ENCODE data around the gene RASAL3. TPM values are rescaled to one million over a fixed set of nuclear protein-coding genes. Genes with fewer than 3 reads are reported as not detected.

The RASAL3 gene
- total and polyA plus RNA-seq, 11 donors, result 0.42 to 9.1 (median 0.99) TPM

GRCh38 chr19:15466851-15467733, 2.7 kb upstream of the RASAL3 start:
- H3K27ac ChIP-seq, result peak overlapping the region in 1 of 12 donors; percentile 73
- intact Hi-C loops (cut with DNase I), result no loop called here
- H3K36me3 ChIP-seq, result no peaks in the 10 kb centered on the region
- WGBS, 4 donors, result 46 to 73% (median 53%) methylated on average over 8 of the region's 8 CpGs
- peak overlapping the region in 1 of 12 donors; percentile 10 for H3K4me3 ChIP-seq
- peaks cover 0 to 46% (median 2%) of the 10 kb centered on the region in 12 donors for H3K4me1 ChIP-seq
- no peak for DNase-seq
- H3K27me3 ChIP-seq, result peaks cover 4 to 70% (median 29%) of the 10 kb centered on the region in 9 donors
- TF ChIP-seq POLR2A (IDR thresholded peaks at IDR 0.05) (no peak), CTCF (IDR thresholded peaks at IDR 0.05) (no peak)
- peak in 2 of 4 donors; percentile 25 to 73 for ATAC-seq
- H3K9me3 ChIP-seq, result no peaks in the 10 kb centered on the region

- Histone ChIP-seq H3K4me3 (peak overlapping the region in 10 of 12 donors; percentile 24 to 72 (median 40)), H3K27me3 (peaks cover 0 to 39% (median 6%) of the 10 kb centered on the region in 9 donors), H3K4me1 (peaks cover 0 to 36% (median 0%) of the 10 kb centered on the region in 12 donors), H3K27ac (peak overlapping the region in 6 of 12 donors; percentile 39 to 92 (median 55)), H3K9me3 (no peaks in the 10 kb centered on the region), H3K36me3 (no peaks in the 10 kb centered on the region)
- intact Hi-C loops (cut with DNase I), result loop anchor here in 1 of 10 donors (5.0 kb wide), 1 partner anchor 83 kb away; no protein-coding TSS in a partner anchor
- 30 to 49% (median 33%) methylated on average over 4 to 25 of the region's 25 CpGs for WGBS, 4 donors
- DNase-seq (peak in 2 of 5 donors; percentile 23 to 43), ATAC-seq (peak in 2 of 4 donors; percentile 54 to 64)
- TF ChIP-seq POLR2A (IDR thresholded peaks at IDR 0.05) (no peak), CTCF (IDR thresholded peaks at IDR 0.05) (no peak)
Observed at GRCh38 chr19:15463861-15464371, 428 bp downstream of the RASAL3 start.

- no peak for TF ChIP-seq CTCF (IDR thresholded peaks at IDR 0.05)
- no peak for TF ChIP-seq POLR2A (IDR thresholded peaks at IDR 0.05)
- H3K27me3 ChIP-seq, result peaks cover 5 to 40% (median 18%) of the 10 kb centered on the region in 9 donors
- DNase-seq (no peak), ATAC-seq (no peak)
- no peak overlapping the region for H3K4me3 ChIP-seq
- H3K4me1 ChIP-seq, result peaks cover 0 to 25% (median 3%) of the 10 kb centered on the region in 12 donors
- H3K36me3 ChIP-seq, result peaks cover 0 to 6% (median 0%) of the 10 kb centered on the region in 9 donors
- no peak overlapping the region for H3K27ac ChIP-seq
- no peaks in the 10 kb centered on the region for H3K9me3 ChIP-seq
- intact Hi-C loops (cut with DNase I), result loop anchor here in 1 of 10 donors (5.0 kb wide), 1 partner anchor 86 kb away; no protein-coding TSS in a partner anchor
- WGBS, 4 donors, result 80 to 94% (median 86%) methylated on average over 2 of the region's 2 CpGs
Observed at GRCh38 chr19:15461694-15462093, 2.6 kb downstream of the RASAL3 start.

Data from heart left ventricle (tissue), 16 donors.